ENCODE results near the gene KBTBD3. TPM values are rescaled to one million over a fixed set of nuclear protein-coding genes. Genes with fewer than 3 reads are reported as not detected.

KBTBD3 gene
- total and polyA plus RNA-seq, 2 of the 4 experiments (the other 2 are of a cell fraction), result 1.6 to 1.7 TPM

DNA sequence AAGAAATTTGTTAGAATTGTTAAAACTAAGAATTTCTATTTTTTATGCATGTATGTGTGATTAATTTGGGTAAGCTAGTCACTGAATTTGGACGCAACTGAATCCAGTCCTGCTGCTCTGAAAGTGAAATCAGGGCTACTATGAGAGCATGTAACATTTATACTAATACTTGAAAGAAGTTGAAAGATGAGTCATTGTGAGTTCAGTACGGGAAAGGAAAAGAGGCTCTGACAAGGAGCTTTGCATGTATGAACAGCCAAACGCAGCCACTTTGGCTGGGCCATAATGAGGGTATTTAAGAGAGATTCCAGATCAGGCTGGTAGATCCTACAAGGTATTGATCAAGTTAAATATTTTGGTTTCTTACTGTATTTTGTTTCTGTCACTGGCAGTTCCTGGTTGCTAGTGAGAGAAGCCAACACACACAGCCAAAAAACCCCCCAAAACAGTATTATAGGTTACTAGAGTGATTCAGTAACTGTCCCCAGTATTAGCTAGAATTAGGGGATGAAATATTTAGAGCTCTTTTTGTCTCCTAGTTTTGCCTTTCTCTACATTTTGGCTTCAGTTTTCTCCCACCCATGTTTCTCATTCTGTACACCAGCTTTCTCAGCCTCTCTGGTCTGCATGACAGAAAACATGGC lies 14.5 kb upstream of the KBTBD3 start:
- intact Hi-C loops (cut with micrococcal nuclease) (no loop called here), in situ Hi-C loops (cut with MboI; ENCODE audit: low sequenced_read_pairs) (no loop called here), dilution Hi-C loops (cut with HindIII; ENCODE audit: low sequenced_read_pairs, unreplicated experiment) (no loop called here)
- ATAC-seq (ENCODE audit: low read depth), result peak; percentile 74
- no peak overlapping the region for H2AK5ac ChIP-seq (ENCODE audit: low read depth, low read length)
- H3K4me2 ChIP-seq (ENCODE audit: low read depth, low read length), result peak overlapping the region; percentile 23; the same call in 1 of the 2 replicates
- POLR2A ChIA-PET (ENCODE audit: unreplicated experiment), result interaction anchor here (1.4 kb wide), 1 partner anchor 14 kb away, joined by 3 read pairs; the partner anchor contains the start of genes AASDHPPT and KBTBD3
- no peak overlapping the region for H3K23ac ChIP-seq (ENCODE audit: low read depth, low read length)
- no peak overlapping the region for H3K9ac ChIP-seq (ENCODE audit: low read depth, low read length)
- BruUV-seq (replicated peaks), result no TSS peak
- peak overlapping the region; percentile 34 for H2BK5ac ChIP-seq (ENCODE audit: low read depth, low read length, poor library complexity, severe bottlenecking)
- no peak overlapping the region for H2BK120ac ChIP-seq (ENCODE audit: low read depth, low read length)
- DNase-seq, result peak; percentile 88
- H4K91ac ChIP-seq (ENCODE audit: insufficient read depth, low read depth, low read length), result no peak overlapping the region
- TF ChIP-seq FOS (IDR thresholded peaks at IDR 0.05; ENCODE audit: low read depth, low read length) (peak; percentile 74), SMC3 (IDR thresholded peaks at IDR 0.05; ENCODE audit: low read depth, low read length) (no peak), RCOR1 (IDR thresholded peaks at IDR 0.05; ENCODE audit: insufficient replicate concordance, low read length) (no peak)
- no peak overlapping the region for H2BK15ac ChIP-seq (ENCODE audit: low read depth, low read length)
- peaks cover 14% of the 10 kb centered on the region for H3K36me3 ChIP-seq (ENCODE audit: control insufficient read depth, insufficient read depth, low read length)
- no peak overlapping the region for H3K14ac ChIP-seq (replicated peaks; ENCODE audit: low read depth, low read length)
- H3K27ac ChIP-seq (ENCODE audit: insufficient read depth, low read length), result no peak overlapping the region; the same call in 1 of the 2 replicates
- H4K5ac ChIP-seq (ENCODE audit: low read depth, low read length), result no peak overlapping the region
- peaks cover 5% of the 10 kb centered on the region for H3K4me1 ChIP-seq (ENCODE audit: control insufficient read depth, insufficient read depth, low read length)
- no peak overlapping the region for H3K4me3 ChIP-seq (ENCODE audit: insufficient read depth, low read depth, low read length)
- no peak overlapping the region for H3K56ac ChIP-seq (ENCODE audit: extremely low read depth, insufficient read depth, low read length)
- no peaks in the 10 kb centered on the region for H3K9me3 ChIP-seq (ENCODE audit: control insufficient read depth, insufficient read depth, low read length)
- no peak overlapping the region; the same call in 1 of the 2 replicates for H3K18ac ChIP-seq (ENCODE audit: low read depth, low read length)
- H3K79me1 ChIP-seq (ENCODE audit: low read depth in 1 of 2, low read length in 2 of 2), result peaks cover 10 to 35% of the 10 kb centered on the region in 2 experiments; a peak in 3 of 4 replicates
- H4K20me1 ChIP-seq (ENCODE audit: insufficient read depth, low read length), result peaks cover 4% of the 10 kb centered on the region; the same call in 1 of the 2 replicates
- CTCF ChIA-PET, result interaction anchor here (0.9 to 1.4 kb wide), 4 partner anchors 10 to 65 kb away, joined by 3 to 5 read pairs (median 4); no protein-coding TSS in a partner anchor
- H3K4ac ChIP-seq (ENCODE audit: low read depth, low read length), result no peak overlapping the region
- H4K8ac ChIP-seq (ENCODE audit: low read depth in 2 of 2, low read length in 2 of 2), result no peak overlapping the region
- H2BK20ac ChIP-seq (ENCODE audit: low read depth, low read length), result no peak overlapping the region
- no peaks in the 10 kb centered on the region for H3K9me1 ChIP-seq (ENCODE audit: insufficient read depth, low read length)
- no peak overlapping the region for H2AK9ac ChIP-seq (replicated peaks; ENCODE audit: low read depth, low read length, poor library complexity)
- no peaks in the 10 kb centered on the region for H3K27me3 ChIP-seq (ENCODE audit: control insufficient read depth, insufficient read depth, low read length)
- WGBS, 2 experiments (ENCODE audit: extremely low coverage in 2 of 2, insufficient read length in 1 of 2), result 20% methylated on average over 1 of the region's 3 CpGs; no CpG with 5 or more reads in 1 of the 2 experiments
- no peak overlapping the region for H2AFZ ChIP-seq (replicated peaks; ENCODE audit: low read length, poor library complexity)

Data from IMR-90 (cell line).